Endothelial cell of umbilical vein (primary cell): Measurements from ENCODE around the gene DPF3. TPM values are rescaled to one million over a fixed set of nuclear protein-coding genes. Genes with fewer than 3 reads are reported as not detected.

Experiments used
- BruUV-seq: library from RNA; stranded (reverse); fragments of 400-500 nt; replicated peaks from 2 replicates; lab custom pipeline; 2021; lab: Mats Ljungman, UMichigan
- CTCF ChIA-PET: fragments of 300-600, 350-600 bp; sonication (Branson Sonifier 250); formaldehyde crosslinking; loops from one replicate; lab custom pipeline; 2021; ENCODE audit warnings: antibody characterized with exemption, inconsistent platforms; lab: Charles Lee
- POLR2A ChIA-PET: fragments of 300-600, 350-600 bp; sonication (Branson Sonifier 250); formaldehyde crosslinking; loops from one replicate; lab custom pipeline; 2021; ENCODE audit warnings: antibody characterized with exemption, inconsistent platforms; lab: Charles Lee
- DNase-seq: peaks from one replicate; pipeline ENCODE4 v3.0.0-alpha.2; 2011; ENCODE audit warnings: low read depth, low spot score
- FAIRE-seq: peaks from 2 replicates; lab custom pipeline; 2011; peaks lifted over from hg19 to GRCh38; lab: Jason Lieb, UNC
- H2AFZ ChIP-seq: 2 replicates; pipeline ENCODE4 v1.6.0; 2012; ENCODE audit warnings: low read depth, low read length, control low read depth, inconsistent platforms
- H3K27ac ChIP-seq: 2 replicates; pipeline ENCODE4 v1.5.1; 2011; ENCODE audit warnings: low read depth, mild to moderate bottlenecking, control low read depth, low read length, moderate library complexity; ENCODE audit not compliant: insufficient read depth
- H3K27me3 ChIP-seq, 2 experiments: 2 replicates each; pipeline versions ENCODE4 v1.6.0 to v1.6.1; 2011; ENCODE audit warnings: low read length in 2 of 2, mixed read lengths in 1 of 2; ENCODE audit not compliant: control insufficient read depth in 2 of 2, insufficient read depth in 2 of 2
- H3K36me3 ChIP-seq, 2 experiments: 2 replicates in 1 of 2; 3 replicates in 1 of 2; pipeline ENCODE4 v1.5.1; 2011; ENCODE audit warnings: low read length in 2 of 2, mild to moderate bottlenecking in 1 of 2, moderate library complexity in 1 of 2; ENCODE audit not compliant: control insufficient read depth in 2 of 2, insufficient read depth in 2 of 2; ENCODE audit errors: extremely low read depth in 1 of 2
- H3K4me1 ChIP-seq: 3 replicates; pipeline ENCODE4 v1.5.1; 2011; ENCODE audit warnings: mild to moderate bottlenecking, low read length; ENCODE audit not compliant: control insufficient read depth, insufficient read depth; ENCODE audit errors: extremely low read depth
- H3K4me2 ChIP-seq: 2 replicates; pipeline ENCODE4 v1.6.1; 2011; ENCODE audit warnings: low read length, control low read depth, mixed read lengths; ENCODE audit not compliant: insufficient read depth
- H3K4me3 ChIP-seq, 3 experiments: fragments of 200-600 bp in 1 of 3; sonication (generic), shearing (Covaris generic) in 1 of 3; replicated peaks in 1 of 3; 2 replicates each; pipeline ENCODE4 v1.5.1; 2011 to 2016; ENCODE audit warnings: control low read depth in 3 of 3, low read length in 3 of 3, mild to moderate bottlenecking in 2 of 3, inconsistent platforms in 1 of 3, low read depth in 1 of 3, moderate library complexity in 1 of 3; ENCODE audit not compliant: insufficient read depth in 1 of 3
- H3K79me2 ChIP-seq: 2 replicates; pipeline ENCODE4 v1.6.0; 2012; ENCODE audit warnings: low read length, inconsistent platforms; ENCODE audit not compliant: control insufficient read depth, insufficient read depth
- H3K9ac ChIP-seq: replicated peaks from 2 replicates; pipeline ENCODE3; 2011; ENCODE audit warnings: low read length, control low read depth; ENCODE audit not compliant: insufficient read depth; ENCODE audit errors: extremely low read depth
- H3K9me1 ChIP-seq: replicated peaks from 3 replicates; pipeline ENCODE4 v1.6.0; 2011; ENCODE audit warnings: mild to moderate bottlenecking, low read length; ENCODE audit not compliant: control insufficient read depth, insufficient read depth; ENCODE audit errors: extremely low read depth
- H3K9me3 ChIP-seq: replicated peaks from 2 replicates; pipeline ENCODE4 v1.5.1; 2012; ENCODE audit warnings: low read length, inconsistent platforms; ENCODE audit not compliant: control insufficient read depth, insufficient read depth
- H4K20me1 ChIP-seq: replicated peaks from 2 replicates; pipeline ENCODE3; 2011; ENCODE audit warnings: mild to moderate bottlenecking, low read length; ENCODE audit not compliant: control insufficient read depth, insufficient read depth; ENCODE audit errors: extremely low read depth
- EZH2 ChIP-seq: IDR thresholded peaks from 2 replicates; pipeline ENCODE4 v1.6.1; 2012; ENCODE audit warnings: borderline replicate concordance, low read depth, mild to moderate bottlenecking, moderate library complexity, low read length, inconsistent platforms; ENCODE audit not compliant: severe bottlenecking
- FOS ChIP-seq: IDR thresholded peaks from 2 replicates; pipeline ENCODE4 v1.6.1; 2011; ENCODE audit warnings: mild to moderate bottlenecking, low read length, moderate library complexity, borderline replicate concordance; ENCODE audit not compliant: insufficient read depth
- GATA2 ChIP-seq: IDR thresholded peaks from 2 replicates; pipeline ENCODE4 v1.7.0; 2011; ENCODE audit warnings: low read depth, mild to moderate bottlenecking, moderate library complexity, mixed read lengths, low read length; ENCODE audit not compliant: insufficient read length, insufficient read depth
- MAX ChIP-seq: IDR thresholded peaks from 2 replicates; pipeline ENCODE4 v1.6.1; 2011; ENCODE audit not compliant: insufficient read depth, insufficient read length
- MYC ChIP-seq: IDR thresholded peaks from one replicate; pipeline ENCODE4 v1.6.1; 2011; ENCODE audit warnings: mild to moderate bottlenecking, low read depth, low read length
- POLR2A ChIP-seq: IDR thresholded peaks from 2 replicates; pipeline ENCODE4 v1.6.1; 2012; ENCODE audit warnings: low read depth, mild to moderate bottlenecking, control low read depth, low read length
- POLR2AphosphoS5 ChIP-seq: IDR thresholded peaks from 2 replicates; pipeline ENCODE4 v1.6.1; 2012; ENCODE audit warnings: low read depth, mild to moderate bottlenecking, control low read depth, low read length, moderate library complexity; ENCODE audit not compliant: insufficient read depth
- dilution Hi-C: fragments of 300-500 bp; cut with MboI; formaldehyde crosslinking; loops from one replicate; pipeline ENCODE4 v1.15.0; 2019; ENCODE audit warnings: low sequenced_read_pairs; ENCODE audit not compliant: extremely low pct_ligation_motif_present
- intact Hi-C: fragments of 100-400 bp; cut with micrococcal nuclease; formaldehyde crosslinking; loops from one replicate; pipeline ENCODE4 v1.10.0; 2022
- polyA plus RNA-seq, 4 experiments: library from polyadenylated mRNA; depleted of rRNA in 3 of 4; stranded (reverse) in 3 of 4; unstranded in 1 of 4; fragments of >200 nt; gene quantifications; 2 replicates each; pipeline versions ENCODE4 v1.2.1 to v1.2.3, GENCODE V29; 2011 to 2012; ENCODE audit warnings: missing spikeins in 1 of 4
- total RNA-seq: library from RNA; stranded (reverse); gene quantifications from 2 replicates; pipeline ENCODE4 v1.2.3, GENCODE V29; 2021
- TF ChIP-seq, protein P1 (sequence below), 2 donors: IDR thresholded peaks; 1 replicate in 1 of 2; 2 replicates in 1 of 2; pipeline ENCODE4 v1.5.1; 2011; ENCODE audit warnings: low read length in 2 of 2, mild to moderate bottlenecking in 2 of 2, moderate library complexity in 2 of 2, control low read depth in 1 of 2, inconsistent platforms in 1 of 2, low read depth in 1 of 2; ENCODE audit not compliant: insufficient read depth in 1 of 2; ENCODE audit errors: extremely low read depth in 1 of 2

Gene DPF3
- total and polyA plus RNA-seq, 2 donors (not counting 3 experiments of a cell fraction or from before 2014, with no cell fraction given) = 2.4 to 3.5 TPM

GRCh38 chr14:72606879-72607278 lies 287.0 kb downstream of the DPF3 start:
- no peak for TF ChIP-seq MYC
- TF ChIP-seq MAX = no peak
- no peak for TF ChIP-seq GATA2
- no peak for TF ChIP-seq FOS
- TF ChIP-seq POLR2A = no peak
- TF ChIP-seq EZH2 = no peak
- TF ChIP-seq, protein P1, sequence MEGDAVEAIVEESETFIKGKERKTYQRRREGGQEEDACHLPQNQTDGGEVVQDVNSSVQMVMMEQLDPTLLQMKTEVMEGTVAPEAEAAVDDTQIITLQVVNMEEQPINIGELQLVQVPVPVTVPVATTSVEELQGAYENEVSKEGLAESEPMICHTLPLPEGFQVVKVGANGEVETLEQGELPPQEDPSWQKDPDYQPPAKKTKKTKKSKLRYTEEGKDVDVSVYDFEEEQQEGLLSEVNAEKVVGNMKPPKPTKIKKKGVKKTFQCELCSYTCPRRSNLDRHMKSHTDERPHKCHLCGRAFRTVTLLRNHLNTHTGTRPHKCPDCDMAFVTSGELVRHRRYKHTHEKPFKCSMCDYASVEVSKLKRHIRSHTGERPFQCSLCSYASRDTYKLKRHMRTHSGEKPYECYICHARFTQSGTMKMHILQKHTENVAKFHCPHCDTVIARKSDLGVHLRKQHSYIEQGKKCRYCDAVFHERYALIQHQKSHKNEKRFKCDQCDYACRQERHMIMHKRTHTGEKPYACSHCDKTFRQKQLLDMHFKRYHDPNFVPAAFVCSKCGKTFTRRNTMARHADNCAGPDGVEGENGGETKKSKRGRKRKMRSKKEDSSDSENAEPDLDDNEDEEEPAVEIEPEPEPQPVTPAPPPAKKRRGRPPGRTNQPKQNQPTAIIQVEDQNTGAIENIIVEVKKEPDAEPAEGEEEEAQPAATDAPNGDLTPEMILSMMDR (IDR thresholded peaks at IDR 0.05; ENCODE audit: extremely low read depth in 1 of 2, insufficient read depth in 1 of 2, low read depth in 1 of 2, low read length in 2 of 2) = no peak
- no peak for TF ChIP-seq POLR2AphosphoS5
- intact Hi-C loops (no loop called here), dilution Hi-C loops (no loop called here)
- Histone ChIP-seq H3K4me2 (no peak overlapping the region), H3K4me3 (no peak overlapping the region), H3K27ac (no peak overlapping the region), H3K36me3 (no peaks in the 10 kb centered on the region), H3K9me1 (no peaks in the 10 kb centered on the region), H2AFZ (no peak overlapping the region), H4K20me1 (no peaks in the 10 kb centered on the region), H3K79me2 (no peaks in the 10 kb centered on the region), H3K27me3 (no peaks in the 10 kb centered on the region), H3K4me1 (peaks cover 10% of the 10 kb centered on the region), H3K9ac (no peak overlapping the region), H3K9me3 (no peaks in the 10 kb centered on the region)
- ChIA-PET POLR2A (no interaction called here), CTCF (no interaction called here)
- FAIRE-seq (no peak), DNase-seq (no peak)
- no TSS peak for BruUV-seq
